RWPE2 (cell line): ENCODE results near the gene GPR31.

Experiments used
- ATAC-seq: fragments of 200-7000 bp; cut with Tn5 transposase; 3 replicates; pipeline ENCODE4 v1.9.1; 2021; ENCODE audit warnings: low read depth
- DNase-seq: peaks from one replicate; pipeline ENCODE4 v3.0.0-alpha.2; 2020; ENCODE audit warnings: low spot score
- H3K27ac ChIP-seq: fragments of 450-650 bp; 2 replicates; pipeline ENCODE4 v1.5.1; 2017; ENCODE audit warnings: mild to moderate bottlenecking; ENCODE audit not compliant: poor library complexity, severe bottlenecking
- H3K27me3 ChIP-seq: fragments of 250-450 bp; sonication (Bioruptor Pico); 2 replicates; pipeline ENCODE4 v1.5.1; 2021; ENCODE audit warnings: mild to moderate bottlenecking, moderate library complexity; ENCODE audit not compliant: insufficient read depth, poor library complexity, severe bottlenecking
- H3K36me3 ChIP-seq: fragments of 250-450 bp; sonication (Bioruptor Pico); 2 replicates; pipeline ENCODE4 v1.5.1; 2020; ENCODE audit warnings: low read depth, mild to moderate bottlenecking, moderate library complexity
- H3K4me1 ChIP-seq: fragments of 250-450 bp; sonication (Bioruptor Pico); 2 replicates; pipeline ENCODE4 v1.5.1; 2021; ENCODE audit warnings: mild to moderate bottlenecking, moderate library complexity; ENCODE audit not compliant: insufficient read depth, poor library complexity, severe bottlenecking
- H3K4me3 ChIP-seq: fragments of 250-450 bp; sonication (Bioruptor Pico); 2 replicates; pipeline ENCODE4 v1.5.1; 2021; ENCODE audit warnings: mild to moderate bottlenecking, moderate library complexity; ENCODE audit not compliant: severe bottlenecking
- H3K9me3 ChIP-seq: fragments of 250-450 bp; sonication (Bioruptor Pico); 2 replicates; pipeline ENCODE4 v1.5.1; 2021; ENCODE audit warnings: mild to moderate bottlenecking, moderate library complexity; ENCODE audit not compliant: severe bottlenecking
- CTCF ChIP-seq: fragments of 450-650 bp; IDR thresholded peaks from one replicate; pipeline ENCODE4 v1.5.1; 2017; ENCODE audit warnings: mild to moderate bottlenecking, moderate library complexity; ENCODE audit not compliant: poor library complexity, severe bottlenecking

The GPR31 gene

GRCh38 chr6:167148021-167148420, 9.8 kb downstream of the GPR31 start:
- no peak for ATAC-seq
- no peak overlapping the region for H3K4me3 ChIP-seq

DNA sequence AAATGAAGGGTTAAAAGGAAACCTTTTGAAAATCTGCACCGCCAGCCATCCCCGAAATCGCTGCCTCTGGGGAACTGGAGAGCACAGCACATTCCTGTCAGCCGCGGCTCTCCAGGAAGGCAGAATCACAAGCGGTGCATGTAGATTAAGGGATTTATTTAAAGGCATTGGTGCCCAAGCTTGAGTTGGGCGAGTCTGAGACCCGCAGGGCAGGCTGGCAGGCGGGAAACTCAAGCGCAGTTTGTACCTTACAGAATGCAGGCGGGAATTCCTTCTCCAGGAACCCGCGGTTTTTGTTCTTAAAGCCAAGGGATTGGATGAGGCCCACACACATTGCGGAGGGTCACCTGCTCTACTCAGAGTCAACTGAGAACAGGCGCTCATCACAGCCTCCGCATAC, 10.8 kb downstream of the GPR31 start:
- H3K4me3 ChIP-seq, result no peak overlapping the region
- no peak for ATAC-seq
- H3K27me3 ChIP-seq, result peaks cover 5% of the 10 kb centered on the region
- TF ChIP-seq CTCF, result no peak
- H3K27ac ChIP-seq, result no peak overlapping the region
- no peaks in the 10 kb centered on the region for H3K9me3 ChIP-seq
- H3K36me3 ChIP-seq, result no peaks in the 10 kb centered on the region
- no peak for DNase-seq
- H3K4me1 ChIP-seq, result no peaks in the 10 kb centered on the region

More at GRCh38 chr6:167148021-167148420, 9.8 kb downstream of the GPR31 start:
- H3K4me1 ChIP-seq, result no peaks in the 10 kb centered on the region
- no peak for DNase-seq
- H3K27ac ChIP-seq, result no peak overlapping the region
- H3K9me3 ChIP-seq, result no peaks in the 10 kb centered on the region
- no peaks in the 10 kb centered on the region for H3K36me3 ChIP-seq
- peaks cover 5% of the 10 kb centered on the region for H3K27me3 ChIP-seq
- TF ChIP-seq CTCF, result no peak

DNA sequence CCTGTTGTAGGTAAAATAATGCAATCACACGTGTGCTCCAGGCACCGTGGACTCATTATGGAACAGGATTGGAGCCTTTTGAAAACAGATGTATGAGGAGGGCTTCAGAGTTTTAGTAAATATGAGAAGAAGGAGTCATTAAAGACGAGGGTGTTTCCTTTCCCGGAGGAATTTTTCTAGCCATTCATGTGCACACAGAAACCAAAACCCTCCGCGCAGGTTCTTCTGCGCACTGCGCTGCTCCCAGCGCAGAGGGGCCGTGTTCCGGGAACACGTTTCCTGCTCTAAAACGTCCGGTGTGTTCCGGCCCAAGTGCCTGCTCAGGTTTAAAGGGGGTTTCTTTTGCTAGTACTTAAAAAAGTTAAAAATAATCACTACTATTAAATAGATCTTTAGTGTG, 11.6 kb downstream of the GPR31 start:
- Histone ChIP-seq H3K4me3 (no peak overlapping the region), H3K27ac (no peak overlapping the region), H3K9me3 (no peaks in the 10 kb centered on the region), H3K36me3 (no peaks in the 10 kb centered on the region), H3K27me3 (peaks cover 5% of the 10 kb centered on the region), H3K4me1 (no peaks in the 10 kb centered on the region)
- ATAC-seq (no peak), DNase-seq (no peak)
- no peak for TF ChIP-seq CTCF

- TF ChIP-seq CTCF, result no peak
- Histone ChIP-seq H3K4me3 (no peak overlapping the region), H3K4me1 (no peaks in the 10 kb centered on the region), H3K36me3 (no peaks in the 10 kb centered on the region), H3K9me3 (no peaks in the 10 kb centered on the region), H3K27me3 (peaks cover 5% of the 10 kb centered on the region), H3K27ac (no peak overlapping the region)
- ATAC-seq (no peak), DNase-seq (no peak)
These were observed 12.3 kb downstream of the GPR31 start for GRCh38 chr6:167145461-167145860.

- peaks cover 10% of the 10 kb centered on the region for H3K27me3 ChIP-seq
- no peak for TF ChIP-seq CTCF
These were observed 14.7 kb downstream of the GPR31 start for GRCh38 chr6:167143041-167143440.

More at GRCh38 chr6:167143041-167143440, 14.7 kb downstream of the GPR31 start:
- no peaks in the 10 kb centered on the region for H3K9me3 ChIP-seq
- H3K4me3 ChIP-seq, result no peak overlapping the region
- DNase-seq, result no peak
- H3K27ac ChIP-seq, result no peak overlapping the region
- ATAC-seq, result no peak
- H3K36me3 ChIP-seq, result no peaks in the 10 kb centered on the region
- no peaks in the 10 kb centered on the region for H3K4me1 ChIP-seq
